Stimulated activated naive CD8-positive, alpha-beta T cell treated with anti-CD3 and anti-CD28 coated beads, Interleukin-15, Interleukin-2, amounts not matched to agents 100 U/mL and 50 U/mL, for 24 hours (primary cell): ENCODE results near the gene PATE1.
"Not testable (repeated sequence)": the region's sequence is repeated elsewhere in the genome, so short reads cannot be mapped to it uniquely, and the experiment has no call there.

Experiments
- ATAC-seq: fragments of 150-1000 bp; cut with Tn5 transposase; one replicate; pipeline ENCODE4 v1.10.0; 2021
- DNase-seq: peaks from one replicate; pipeline ENCODE4 v3.0.0; 2021

PATE1 gene, protein sequence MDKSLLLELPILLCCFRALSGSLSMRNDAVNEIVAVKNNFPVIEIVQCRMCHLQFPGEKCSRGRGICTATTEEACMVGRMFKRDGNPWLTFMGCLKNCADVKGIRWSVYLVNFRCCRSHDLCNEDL

GRCh38 chr11:125745979-125746378 lies at the start of gene PATE1:
TSS of gene PATE1 (plus strand) at chr11:125746279. CDS start at chr11:125746305, 26 bp downstream.
- ATAC-seq: no peak
- DNase-seq: no peak

- no peak for DNase-seq
- no peak for ATAC-seq
Observed at GRCh38 chr11:125701018-125701610, 45.0 kb upstream of the PATE1 start.

- no peak for ATAC-seq
- no peak for DNase-seq
Observed at GRCh38 chr11:125701858-125702621, 44.0 kb upstream of the PATE1 start.

- not testable (repeated sequence) for ATAC-seq, DNase-seq
Observed at GRCh38 chr11:125704686-125705085, 41.4 kb upstream of the PATE1 start.

- no peak for DNase-seq
- no peak for ATAC-seq
Observed at GRCh38 chr11:125720781-125721180, 25.3 kb upstream of the PATE1 start.

GRCh38 chr11:125724125-125724524 lies 22.0 kb upstream of the PATE1 start:
- DNase-seq (no peak), ATAC-seq (no peak)

DNA sequence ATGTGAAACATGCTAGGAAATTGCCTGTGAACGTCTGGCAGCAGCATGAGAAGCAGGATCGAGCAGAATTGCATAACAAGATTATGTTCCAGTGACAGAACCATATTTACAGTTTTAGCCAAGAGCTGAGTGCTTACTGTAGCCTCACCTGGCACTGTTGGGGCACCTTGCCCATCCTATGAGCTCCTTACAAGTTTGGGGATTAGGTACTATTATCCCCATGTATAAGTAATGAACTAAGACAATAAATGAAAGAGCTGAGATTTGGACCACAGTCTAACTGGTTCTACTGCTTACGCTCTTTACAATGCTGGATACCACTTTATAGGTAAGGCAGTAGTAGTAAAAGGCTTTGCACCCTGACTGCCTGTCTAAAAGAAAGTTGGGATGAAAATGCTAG lies 17.1 kb upstream of the PATE1 start:
- ATAC-seq: no peak
- DNase-seq: no peak

- DNase-seq: no peak
- ATAC-seq: no peak
Observed at GRCh38 chr11:125740617-125741016, 5.5 kb upstream of the PATE1 start.

DNA sequence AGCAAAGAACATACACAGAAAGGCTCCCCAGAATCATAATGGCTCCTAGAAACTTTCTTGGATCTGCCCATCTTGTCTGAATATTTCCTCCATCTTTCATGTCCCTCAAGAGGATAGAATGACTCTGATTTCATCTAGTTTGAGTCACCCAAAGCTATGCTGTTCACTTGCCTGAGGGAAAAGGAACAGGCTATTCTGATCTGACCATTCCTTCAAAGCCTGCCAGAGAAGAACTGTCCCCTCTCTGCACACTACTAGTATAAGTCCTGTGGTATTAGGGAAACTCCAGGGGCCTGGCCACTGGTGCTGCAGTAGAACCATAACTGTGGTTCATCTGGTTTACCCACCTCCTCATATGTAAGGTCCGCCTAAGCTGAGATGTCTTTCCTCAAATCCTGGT lies 2.4 kb upstream of the PATE1 start:
- ATAC-seq (no peak), DNase-seq (no peak)

DNA sequence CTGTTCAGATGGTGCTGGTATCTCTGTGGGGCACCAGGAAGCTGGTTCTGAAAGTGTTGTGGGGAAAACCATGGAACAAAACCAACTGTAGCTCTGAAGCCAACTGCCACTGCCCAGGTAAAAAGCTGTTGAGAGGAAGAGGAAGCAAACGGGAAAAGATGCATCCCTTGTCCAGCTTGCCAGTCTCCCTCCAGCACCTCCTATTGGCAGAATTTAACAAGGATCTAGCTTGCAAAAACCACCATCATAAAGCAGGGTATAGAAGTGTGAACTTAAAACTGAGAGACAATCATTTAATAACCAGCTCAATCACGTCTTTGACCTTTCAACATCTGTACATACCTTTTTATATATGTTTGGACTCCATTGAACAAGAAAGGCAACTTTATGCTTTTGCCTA lies 4.5 kb downstream of the PATE1 start:
- DNase-seq (no peak), ATAC-seq (no peak)

- DNase-seq (no peak), ATAC-seq (no peak)
Observed at GRCh38 chr11:125756050-125756449, 10.0 kb downstream of the PATE1 start.

DNA sequence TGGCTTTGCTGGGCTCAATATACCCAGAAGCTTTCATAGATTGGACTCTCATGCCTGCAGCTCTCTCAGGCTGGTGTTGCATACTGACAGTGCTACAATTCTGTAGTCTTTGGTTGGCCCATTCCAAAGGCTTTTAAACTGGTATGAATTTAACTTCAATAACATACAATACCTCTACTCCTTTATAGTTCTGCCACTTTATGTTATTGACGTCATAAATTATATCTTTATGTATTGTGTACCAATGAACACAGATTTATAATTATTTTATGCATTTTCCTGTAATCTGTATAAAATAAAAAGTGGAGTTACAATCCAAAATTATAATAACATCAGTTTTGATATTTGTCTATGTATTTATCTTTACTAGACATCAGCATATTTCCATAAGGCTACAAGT lies 16.4 kb downstream of the PATE1 start:
- DNase-seq (no peak), ATAC-seq (no peak)

DNA sequence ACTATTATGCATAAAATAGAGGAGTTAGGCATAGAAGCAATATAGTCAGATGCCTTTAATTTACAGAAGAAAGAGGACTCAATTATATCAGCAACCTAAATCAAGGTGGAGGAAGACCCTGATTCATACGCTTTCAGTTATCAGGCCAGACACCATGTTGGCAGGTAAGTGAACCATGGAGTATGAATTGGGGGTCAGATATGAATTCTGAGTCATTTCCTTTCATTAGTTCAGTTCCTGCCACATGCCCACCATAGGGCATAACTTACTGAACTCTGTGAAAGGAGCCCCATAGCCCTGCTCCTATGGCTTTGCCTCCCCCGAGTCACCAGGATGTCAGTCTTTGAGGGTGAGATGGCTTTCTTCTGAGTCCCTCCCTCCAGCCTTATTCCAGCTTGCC lies 17.4 kb downstream of the PATE1 start:
- no peak for DNase-seq
- ATAC-seq: no peak

DNA sequence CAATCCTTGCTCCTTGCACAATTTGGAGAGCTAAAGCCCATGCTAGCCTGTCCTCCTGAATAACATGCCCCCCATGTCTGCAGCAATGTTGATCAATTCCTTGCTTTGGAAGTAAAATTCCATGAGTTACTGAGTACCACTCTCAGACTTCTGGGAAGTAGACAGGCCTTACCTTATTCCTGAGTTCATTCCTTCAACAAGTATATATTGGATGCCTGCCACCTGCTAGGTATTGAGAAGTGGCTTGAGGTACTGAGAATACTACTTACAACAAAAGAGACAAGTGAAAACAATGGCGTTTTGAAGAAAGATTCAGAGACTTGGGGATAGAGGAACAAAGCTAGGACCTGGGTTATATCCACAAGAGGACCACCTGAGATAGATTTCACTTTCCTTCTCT lies 20.2 kb downstream of the PATE1 start:
- DNase-seq (no peak), ATAC-seq (no peak)

- ATAC-seq: no peak
Observed at GRCh38 chr11:125768336-125769046, 22.4 kb downstream of the PATE1 start.

GRCh38 chr11:125770583-125770982 lies 24.5 kb downstream of the PATE1 start:
- ATAC-seq (no peak), DNase-seq (no peak)

More at GRCh38 chr11:125768336-125769046, 22.4 kb downstream of the PATE1 start:
- no peak for DNase-seq

DNA sequence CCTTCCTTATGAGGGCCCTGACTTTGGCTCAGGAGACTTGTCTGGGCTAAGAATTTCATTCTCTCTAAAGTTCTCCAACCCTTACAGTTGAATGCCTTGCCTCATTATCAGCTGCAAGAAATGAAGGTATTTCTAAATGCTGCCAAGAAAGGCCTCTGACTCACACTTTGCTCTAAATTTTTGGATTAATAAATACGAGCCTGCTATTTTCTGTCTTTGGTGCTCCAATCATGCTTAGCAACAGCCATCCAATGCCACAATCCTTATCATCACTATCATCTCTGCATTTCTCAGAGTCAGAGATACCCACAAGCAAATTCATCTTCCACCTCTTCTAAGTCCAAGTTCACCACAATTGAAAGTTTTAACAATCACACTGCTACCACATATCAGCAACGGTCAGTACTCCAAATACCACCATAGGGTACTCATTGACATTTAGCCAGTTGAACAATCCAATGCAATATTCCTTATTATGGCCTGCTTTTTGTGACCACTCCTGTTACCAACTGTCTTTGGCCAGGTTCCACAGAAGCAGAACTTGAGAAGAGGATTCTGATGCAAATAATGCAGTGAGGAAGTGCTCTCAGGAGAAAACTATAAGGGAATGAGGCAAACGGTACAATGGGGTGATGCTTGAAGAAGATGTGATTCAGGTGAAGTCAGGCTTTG lies 26.9 kb downstream of the PATE1 start:
- ATAC-seq (no peak), DNase-seq (no peak)

DNA sequence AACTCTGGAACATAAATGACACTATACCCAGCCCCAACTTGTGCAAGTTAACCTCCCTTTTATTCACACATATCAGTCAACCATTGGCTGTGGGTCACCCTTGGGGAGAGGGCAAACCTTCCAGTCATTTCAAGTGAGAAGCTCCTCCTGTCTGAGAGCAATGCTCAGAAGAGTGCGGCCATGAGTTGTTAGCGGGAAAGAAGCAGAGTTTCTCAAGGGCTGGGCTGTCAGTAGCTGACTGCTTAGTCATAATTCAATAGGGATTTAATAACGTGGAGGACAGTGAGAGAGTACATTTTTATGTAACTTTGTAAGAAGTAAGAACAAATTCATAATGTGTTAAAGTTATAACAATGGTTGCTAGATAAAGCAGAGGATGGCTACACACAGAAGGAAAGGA lies 27.4 kb downstream of the PATE1 start:
- no peak for ATAC-seq

DNA sequence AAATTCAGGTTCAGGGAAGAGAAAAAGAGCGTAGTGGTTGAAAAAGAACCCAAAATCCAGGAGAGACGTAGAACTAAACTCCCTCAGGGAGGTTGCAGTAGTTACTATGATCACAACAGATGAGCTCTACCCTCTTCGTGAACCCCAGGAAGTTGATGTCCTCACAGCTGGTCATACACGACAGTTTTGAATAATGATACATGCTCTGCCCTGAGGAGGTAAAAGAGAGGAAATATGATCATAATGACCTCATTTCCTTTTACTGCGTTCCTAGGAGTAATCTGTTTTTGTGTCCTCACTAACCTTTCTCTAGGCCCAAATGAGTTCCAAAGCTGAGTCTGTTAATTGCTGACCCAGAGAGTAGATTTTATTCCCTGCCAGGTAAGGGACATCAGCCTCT lies 31.2 kb downstream of the PATE1 start:
- no peak for ATAC-seq
- DNase-seq: no peak

More for the DNA sequence above, 27.4 kb downstream of the PATE1 start:
- no peak for DNase-seq

DNA sequence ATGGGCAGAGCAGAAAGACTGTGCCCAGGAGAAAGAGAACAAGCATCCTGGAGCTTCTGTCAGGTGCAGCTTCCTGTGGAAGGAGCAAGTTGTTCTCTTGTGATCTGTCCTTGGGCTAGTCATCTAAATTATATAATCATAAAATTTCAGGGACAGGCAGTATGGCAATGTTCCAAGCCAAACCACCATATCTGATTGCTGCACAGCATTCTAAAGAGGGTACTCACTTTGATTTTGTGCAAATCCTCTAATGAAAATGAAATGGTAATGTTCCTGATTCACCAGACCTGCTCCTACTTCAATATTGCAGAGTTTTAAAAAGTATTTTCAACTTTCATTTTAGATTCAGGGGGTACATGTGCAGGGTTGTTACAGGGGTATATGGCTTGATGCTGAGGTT lies 32.6 kb downstream of the PATE1 start, which contains the start of gene PATE2:
PATE2 (minus strand) TSS at position 101 of the 400 bp plus-strand sequence; CDS start at position 46, 55 bp downstream.
- no peak for ATAC-seq
- DNase-seq: no peak

DNA sequence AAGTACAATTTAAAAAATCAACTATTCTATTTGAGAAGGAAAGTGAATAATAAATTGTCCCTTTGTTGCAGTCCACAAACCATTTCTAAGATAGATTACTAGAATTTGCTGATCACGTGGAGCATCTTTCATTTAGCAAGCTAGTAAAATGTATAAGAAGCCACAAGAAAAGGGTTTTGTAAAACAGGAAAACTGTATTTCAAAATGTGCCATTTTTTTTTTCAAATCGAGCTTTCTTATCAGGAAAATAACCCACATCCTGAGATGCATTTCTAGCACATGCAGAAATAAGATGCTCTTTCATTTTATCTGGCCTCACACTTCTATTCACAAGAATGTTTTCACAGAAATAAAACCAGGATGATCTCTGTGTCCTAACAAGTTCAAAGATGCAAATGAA lies 38.6 kb downstream of the PATE1 start:
- no peak for ATAC-seq
- DNase-seq: no peak

GRCh38 chr11:125787827-125788226 lies 41.7 kb downstream of the PATE1 start, which contains the start of gene PATE3:
TSS of gene PATE3 (plus strand) at chr11:125788127. CDS start at chr11:125788152, 25 bp downstream.
- ATAC-seq: no peak
- no peak for DNase-seq
